ENCODE data around the gene MAP4K2.

The MAP4K2 gene

GRCh38 chr11:64745521-64746328, 57.3 kb downstream of the MAP4K2 start:
- no peak for TF ChIP-seq CTCF (IDR thresholded peaks at IDR 0.05; ENCODE audit: low read depth, low read length)
- no peak for DNase-seq (ENCODE audit: extremely low read depth, low read depth)

GRCh38 chr11:64745189-64745520, 57.9 kb downstream of the MAP4K2 start:
- DNase-seq (ENCODE audit: extremely low read depth, low read depth): no peak
- no peak for TF ChIP-seq CTCF (IDR thresholded peaks at IDR 0.05; ENCODE audit: low read depth, low read length)

GRCh38 chr11:64744544-64745188, 58.3 kb downstream of the MAP4K2 start:
- no peak for DNase-seq (ENCODE audit: extremely low read depth, low read depth)
- no peak for TF ChIP-seq CTCF (IDR thresholded peaks at IDR 0.05; ENCODE audit: low read depth, low read length)

GRCh38 chr11:64743591-64744543, 59.1 kb downstream of the MAP4K2 start, which contains the start of gene RASGRP2:
TSS of gene RASGRP2 (minus strand) at chr11:64744142. CDS start at chr11:64742866, 1,276 bp downstream.
- DNase-seq (ENCODE audit: extremely low read depth, low read depth): no peak
- TF ChIP-seq CTCF (IDR thresholded peaks at IDR 0.05; ENCODE audit: low read depth, low read length): peak; percentile 63

- DNase-seq (ENCODE audit: extremely low read depth, low read depth): no peak
- TF ChIP-seq CTCF (IDR thresholded peaks at IDR 0.05; ENCODE audit: low read depth, low read length): peak; percentile 63
These were observed 60.0 kb downstream of the MAP4K2 start for GRCh38 chr11:64742889-64743590.

GRCh38 chr11:64742087-64742888, 60.7 kb downstream of the MAP4K2 start:
- TF ChIP-seq CTCF (IDR thresholded peaks at IDR 0.05; ENCODE audit: low read depth, low read length): no peak
- DNase-seq (ENCODE audit: extremely low read depth, low read depth): no peak

Measured in AG09319 (cell line).